ENCODE data around the gene AKAP9. TPM values are rescaled to one million over a fixed set of nuclear protein-coding genes. Genes with fewer than 3 reads are reported as not detected.
"Not testable (repeated sequence)": the region's sequence is repeated elsewhere in the genome, so short reads cannot be mapped to it uniquely, and the experiment has no call there.

The AKAP9 gene
- total RNA-seq, 2 donors from 2014 or later = 70.0 to 93.9 TPM

DNA sequence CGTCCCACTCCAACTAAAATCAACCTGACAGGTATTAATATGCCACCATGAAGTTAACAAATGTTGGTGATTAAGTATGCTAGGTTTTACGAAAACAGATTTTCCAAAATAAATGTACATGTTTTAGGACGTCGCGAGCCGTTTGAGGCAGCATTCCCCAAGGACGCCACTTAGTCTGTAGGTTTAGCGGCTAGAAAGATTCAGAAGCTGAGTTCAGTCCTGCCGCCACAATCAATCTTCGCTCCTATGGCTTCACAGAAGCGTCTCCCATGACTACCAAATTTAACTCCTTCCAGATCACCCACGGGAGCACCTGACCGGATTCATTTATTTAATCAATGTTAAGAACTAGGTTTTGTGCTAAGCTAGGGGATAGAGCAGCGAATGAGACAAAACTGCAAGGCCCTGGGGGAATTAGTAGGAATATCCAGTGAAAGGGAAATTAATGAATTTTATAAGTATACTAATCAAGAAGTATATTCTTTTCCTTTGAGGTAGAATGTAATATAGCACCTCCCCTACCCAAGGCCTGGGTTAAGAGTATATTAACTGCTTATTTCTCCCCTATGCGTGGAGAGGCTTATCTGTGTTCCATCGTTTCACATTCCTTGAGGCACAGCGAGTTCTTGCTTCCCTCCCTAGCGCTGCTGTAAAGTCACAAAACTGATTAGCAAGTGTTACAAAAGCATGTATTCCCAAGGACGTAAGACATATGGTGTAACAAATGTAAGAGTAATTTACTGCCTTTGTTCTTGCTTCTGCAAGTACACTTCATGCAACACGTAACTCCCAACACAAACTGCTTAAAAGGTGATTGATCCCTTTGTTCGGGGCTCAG lies 194.6 kb downstream of the AKAP9 start:
- Histone ChIP-seq H3K9me3 (no peaks in the 10 kb centered on the region), H3K4me1 (peaks cover 24% of the 10 kb centered on the region), H3K36me3 (replicated peaks in 1 of 2; ENCODE audit: insufficient read depth in 1 of 2, low read depth in 2 of 2) (no peaks in the 10 kb centered on the region), H3K4me3 (peak overlapping the region; percentile 69 to 95), H3K27me3 (no peaks in the 10 kb centered on the region), H3K27ac (peak overlapping the region; percentile 93 to 99 (median 97))
- TF ChIP-seq POLR2A (IDR thresholded peaks at IDR 0.05) = no peak
- TF ChIP-seq, protein P1, sequence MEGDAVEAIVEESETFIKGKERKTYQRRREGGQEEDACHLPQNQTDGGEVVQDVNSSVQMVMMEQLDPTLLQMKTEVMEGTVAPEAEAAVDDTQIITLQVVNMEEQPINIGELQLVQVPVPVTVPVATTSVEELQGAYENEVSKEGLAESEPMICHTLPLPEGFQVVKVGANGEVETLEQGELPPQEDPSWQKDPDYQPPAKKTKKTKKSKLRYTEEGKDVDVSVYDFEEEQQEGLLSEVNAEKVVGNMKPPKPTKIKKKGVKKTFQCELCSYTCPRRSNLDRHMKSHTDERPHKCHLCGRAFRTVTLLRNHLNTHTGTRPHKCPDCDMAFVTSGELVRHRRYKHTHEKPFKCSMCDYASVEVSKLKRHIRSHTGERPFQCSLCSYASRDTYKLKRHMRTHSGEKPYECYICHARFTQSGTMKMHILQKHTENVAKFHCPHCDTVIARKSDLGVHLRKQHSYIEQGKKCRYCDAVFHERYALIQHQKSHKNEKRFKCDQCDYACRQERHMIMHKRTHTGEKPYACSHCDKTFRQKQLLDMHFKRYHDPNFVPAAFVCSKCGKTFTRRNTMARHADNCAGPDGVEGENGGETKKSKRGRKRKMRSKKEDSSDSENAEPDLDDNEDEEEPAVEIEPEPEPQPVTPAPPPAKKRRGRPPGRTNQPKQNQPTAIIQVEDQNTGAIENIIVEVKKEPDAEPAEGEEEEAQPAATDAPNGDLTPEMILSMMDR (IDR thresholded peaks at IDR 0.05) = no peak
- intact Hi-C loops (cut with DNase I) = no loop called here
- 9 to 22% methylated on average over 14 to 21 of the region's 21 CpGs for WGBS, 2 donors
- DNase-seq (peak; percentile 32 to 52 (median 41)), ATAC-seq (peak; percentile 23)

DNA sequence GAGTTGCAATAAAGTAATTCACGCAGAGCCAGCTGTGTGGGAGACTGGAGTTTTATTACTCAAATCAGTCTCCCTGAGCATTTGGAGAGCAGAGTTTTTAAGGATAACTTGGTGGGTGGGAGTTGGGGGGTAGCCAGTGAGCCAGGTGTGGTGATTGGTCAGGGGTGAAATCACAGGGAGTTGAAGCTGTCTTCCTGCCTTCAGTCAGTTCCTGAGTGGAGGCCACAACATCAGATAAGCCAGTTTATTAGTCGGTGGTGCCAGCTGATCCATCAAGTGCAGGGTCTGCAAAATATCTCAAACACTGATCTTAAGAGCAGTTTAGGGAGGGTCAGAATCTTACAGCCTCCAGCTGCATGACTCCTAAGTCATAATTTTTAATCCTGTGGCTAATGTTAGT lies 196.9 kb downstream of the AKAP9 start:
- no peak for ATAC-seq
- Histone ChIP-seq H3K36me3 (replicated peaks in 1 of 2; ENCODE audit: insufficient read depth in 1 of 2, low read depth in 2 of 2) (no peaks in the 10 kb centered on the region), H3K4me3 (no peak overlapping the region), H3K27ac (no peak overlapping the region), H3K27me3 (no peaks in the 10 kb centered on the region), H3K4me1 (peaks cover 16% of the 10 kb centered on the region), H3K9me3 (no peaks in the 10 kb centered on the region)
- WGBS, 2 donors = 45 to 54% methylated on average over 2 of the region's 2 CpGs
- no peak for TF ChIP-seq POLR2A (IDR thresholded peaks at IDR 0.05)
- TF ChIP-seq, protein P1 (IDR thresholded peaks at IDR 0.05) = no peak
- intact Hi-C loops (cut with DNase I) = no loop called here
- DNase-seq = no peak

DNA sequence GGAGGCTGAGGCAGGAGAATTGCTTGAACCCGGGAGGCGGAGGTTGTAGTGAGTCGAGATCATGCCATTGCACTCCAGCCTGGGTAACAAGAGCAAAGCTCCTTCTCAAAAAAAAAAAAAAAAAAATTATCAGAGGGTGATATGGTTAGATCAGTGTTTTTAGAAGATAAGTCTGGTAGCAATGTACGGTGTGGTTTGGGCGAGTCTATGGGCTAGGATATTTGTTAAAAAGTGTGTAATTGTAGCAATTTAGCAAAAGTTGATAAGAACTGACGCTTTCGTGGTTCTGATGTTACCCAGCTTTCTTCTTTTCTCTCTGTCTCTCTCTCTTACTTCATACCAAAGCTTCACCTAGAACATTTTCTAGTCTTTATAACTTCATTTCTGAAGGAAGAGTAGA lies 200.5 kb downstream of the AKAP9 start:
- 85 to 89% methylated on average over 7 of the region's 7 CpGs for WGBS, 2 donors
- Histone ChIP-seq H3K4me1 (no peaks in the 10 kb centered on the region), H3K27ac (no peak overlapping the region), H3K4me3 (no peak overlapping the region), H3K36me3 (replicated peaks in 1 of 2; ENCODE audit: insufficient read depth in 1 of 2, low read depth in 2 of 2) (no peaks in the 10 kb centered on the region), H3K27me3 (no peaks in the 10 kb centered on the region), H3K9me3 (no peaks in the 10 kb centered on the region)
- no peak for TF ChIP-seq POLR2A (IDR thresholded peaks at IDR 0.05)
- TF ChIP-seq, protein P1 (IDR thresholded peaks at IDR 0.05) = no peak
- DNase-seq (no peak), ATAC-seq (no peak)
- intact Hi-C loops (cut with DNase I) = no loop called here

DNA sequence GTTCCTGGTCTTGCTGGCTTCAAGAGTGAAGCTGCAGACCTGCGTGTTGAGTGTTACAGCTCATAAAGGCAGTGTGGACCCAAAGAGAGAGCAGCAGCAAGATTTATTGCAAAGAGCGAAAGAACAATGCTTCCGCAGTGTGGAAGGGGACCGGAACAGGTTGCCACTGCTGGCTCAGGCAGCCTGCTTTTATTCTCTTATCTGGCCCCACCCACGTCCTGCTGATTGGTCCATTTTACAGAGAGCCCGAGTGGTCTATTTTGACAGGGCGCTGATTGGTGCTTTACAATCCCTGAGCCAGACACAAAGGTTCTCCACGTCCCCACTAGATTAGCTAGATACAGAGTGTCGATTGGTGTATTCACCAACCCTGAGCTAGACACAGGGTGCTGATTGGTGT lies 202.1 kb downstream of the AKAP9 start:
- ATAC-seq; intact Hi-C loops (cut with DNase I); H3K9me3 ChIP-seq; H3K27me3 ChIP-seq; H3K27ac ChIP-seq; H3K36me3 ChIP-seq (replicated peaks in 1 of 2; ENCODE audit: insufficient read depth in 1 of 2, low read depth in 2 of 2); DNase-seq; H3K4me3 ChIP-seq; H3K4me1 ChIP-seq: not testable (repeated sequence)
- WGBS, 2 donors = 83 to 91% methylated on average over 9 of the region's 9 CpGs

DNA sequence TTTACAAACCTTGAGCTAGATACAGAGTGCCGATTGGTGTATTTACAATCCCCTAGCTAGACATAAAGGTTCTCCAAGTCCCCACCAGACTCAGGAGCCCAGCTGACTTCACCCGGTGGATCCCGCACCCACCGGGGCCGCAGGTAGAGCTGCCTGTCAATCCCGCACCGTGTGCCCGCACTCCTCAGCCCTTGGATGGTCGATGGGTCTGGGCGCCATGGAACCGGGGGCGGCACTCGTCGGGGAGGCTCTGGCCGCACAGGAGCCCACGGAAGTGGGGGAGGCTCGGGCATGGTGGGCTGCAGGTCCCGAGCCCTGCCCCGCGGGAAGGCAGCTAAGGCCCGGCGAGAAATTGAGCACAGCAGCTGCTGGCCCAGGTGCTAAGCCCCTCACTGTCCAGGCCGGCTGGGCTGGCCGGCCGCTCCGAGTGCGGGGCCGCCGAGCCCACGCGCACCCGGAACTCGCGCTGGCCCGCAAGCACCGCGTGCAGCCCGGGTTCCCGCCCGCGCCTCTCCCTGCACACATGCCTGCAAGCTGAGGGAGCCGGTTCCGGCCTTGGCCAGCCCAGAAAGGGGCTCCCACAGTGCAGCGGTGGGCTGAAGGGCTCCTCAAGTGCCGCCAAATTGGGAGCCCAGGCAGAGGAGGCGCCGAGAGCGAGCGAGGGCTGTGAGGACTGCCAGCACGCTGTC lies 202.7 kb downstream of the AKAP9 start:
- ATAC-seq; H3K36me3 ChIP-seq (replicated peaks in 1 of 2; ENCODE audit: insufficient read depth in 1 of 2, low read depth in 2 of 2); H3K9me3 ChIP-seq; H3K27me3 ChIP-seq; H3K4me3 ChIP-seq; intact Hi-C loops (cut with DNase I); DNase-seq; H3K27ac ChIP-seq; H3K4me1 ChIP-seq: not testable (repeated sequence)
- 94 to 96% methylated on average over 12 to 35 of the region's 50 CpGs for WGBS, 2 donors

Measured in body of pancreas (tissue), 4 donors.